Measurements from ENCODE around the gene DLX4. TPM values are rescaled to one million over a fixed set of nuclear protein-coding genes. Genes with fewer than 3 reads are reported as not detected.

Gene DLX4
- total RNA-seq, 1 experiment from 2014 or later: 2.5 TPM

- Histone ChIP-seq H3T11ph (ENCODE audit: low read length) (no peak overlapping the region), H3K18ac (ENCODE audit: insufficient read length, low read depth, low read length) (no peak overlapping the region), H3K79me2 (ENCODE audit: insufficient read depth, low read length) (no peaks in the 10 kb centered on the region), H4K20me1 (ENCODE audit: control insufficient read depth, insufficient read depth, insufficient read length) (no peaks in the 10 kb centered on the region), H2BK5ac (ENCODE audit: insufficient read length, low read length) (no peak overlapping the region), H3K9me3 (ENCODE audit: control insufficient read depth, low read depth, low read length) (no peaks in the 10 kb centered on the region), H2BK12ac (ENCODE audit: insufficient read length, low read depth, low read length) (no peak overlapping the region), H2AFZ (ENCODE audit: low read length) (no peak overlapping the region), H3K56ac (ENCODE audit: insufficient read length, low read depth, low read length) (no peak overlapping the region), H4K91ac (ENCODE audit: insufficient read length, low read depth, low read length) (no peak overlapping the region), H3K14ac (ENCODE audit: insufficient read depth, low read length) (no peak overlapping the region), H3K79me1 (ENCODE audit: insufficient read depth, low read depth, low read length, poor library complexity, severe bottlenecking) (no peaks in the 10 kb centered on the region), H3K4ac (ENCODE audit: low read depth, low read length) (no peak overlapping the region), H2BK15ac (ENCODE audit: low read depth, low read length) (no peak overlapping the region), H3K9ac (ENCODE audit: extremely low read depth, insufficient read length, low read length) (no peak overlapping the region), H3K27me3 (ENCODE audit: insufficient read depth, low read length) (peaks cover 6% of the 10 kb centered on the region; the same call in 1 of the 2 replicates), H4K8ac (replicated peaks; ENCODE audit: insufficient read length, low read depth, low read length) (no peak overlapping the region), H2BK20ac (ENCODE audit: low read depth, low read length, poor library complexity, severe bottlenecking) (no peak overlapping the region), H2BK120ac (ENCODE audit: low read depth, low read length, poor library complexity, severe bottlenecking) (no peak overlapping the region), H3K23me2 (ENCODE audit: insufficient read length, low read depth, low read length, poor library complexity, severe bottlenecking) (no peaks in the 10 kb centered on the region), H2AK5ac (ENCODE audit: insufficient read length, low read length) (no peak overlapping the region), H3K23ac (ENCODE audit: insufficient read length, low read depth, low read length) (no peak overlapping the region), H3K4me2 (ENCODE audit: insufficient read depth, insufficient read length, low read length) (no peak overlapping the region), H3K27ac (ENCODE audit: insufficient read length, low read depth, low read length) (no peak overlapping the region), H4K5ac (ENCODE audit: insufficient read length, low read depth, low read length) (no peak overlapping the region), H3K4me1 (ENCODE audit: insufficient read depth, low read length) (no peaks in the 10 kb centered on the region)
- Mint-ChIP-seq H3K4me3 (no peak overlapping the region), H3K4me1 (peaks cover 21 to 62% of the 10 kb centered on the region in 2 experiments), H3K27ac (no peak overlapping the region; a peak in 3 of 7 replicates), H3K27me3 (ENCODE audit: low read depth) (peaks cover 98% of the 10 kb centered on the region), H3K9me3 (peaks cover 0 to 3% of the 10 kb centered on the region in 2 experiments; a peak in 1 of 5 replicates), H3K36me3 (ENCODE audit: insufficient read depth in 1 of 3, low read depth in 3 of 3) (no peaks in the 10 kb centered on the region)
- WGBS (ENCODE audit: extremely low coverage, insufficient read length, low lambda C conversion rate): no CpG with 5 or more reads among the region's 3 CpGs
- peak; percentile 68 for DNase-seq
- TF ChIP-seq CTCF (conservative IDR thresholded peaks at IDR 0.05): no peak
Measured at GRCh38 chr17:49984283-49984682, 15.3 kb downstream of the DLX4 start.

Measured in H9 (cell line).